ENCODE measurements around the gene PRRC1.

Gene PRRC1

GRCh38 chr5:127599320-127599719 is 81.9 kb downstream of the PRRC1 start:
- no peak for TF ChIP-seq CTCF (conservative IDR thresholded peaks at IDR 0.05; ENCODE audit: low read length)

GRCh38 chr5:127599847-127600246 is 82.4 kb downstream of the PRRC1 start:
- DNase-seq (ENCODE audit: low read depth): no peak
- no peak overlapping the region for H3K4me3 ChIP-seq (ENCODE audit: low read length)
- TF ChIP-seq CTCF (conservative IDR thresholded peaks at IDR 0.05; ENCODE audit: low read length): no peak

More at GRCh38 chr5:127599320-127599719, 81.9 kb downstream of the PRRC1 start:
- DNase-seq (ENCODE audit: low read depth): no peak
- H3K4me3 ChIP-seq (ENCODE audit: low read length): no peak overlapping the region

- no peak for TF ChIP-seq CTCF (conservative IDR thresholded peaks at IDR 0.05; ENCODE audit: low read length)
- DNase-seq (ENCODE audit: low read depth): no peak
- no peak overlapping the region for H3K4me3 ChIP-seq (ENCODE audit: low read length)
These were observed 83.7 kb downstream of the PRRC1 start for GRCh38 chr5:127601111-127601510.

DNA sequence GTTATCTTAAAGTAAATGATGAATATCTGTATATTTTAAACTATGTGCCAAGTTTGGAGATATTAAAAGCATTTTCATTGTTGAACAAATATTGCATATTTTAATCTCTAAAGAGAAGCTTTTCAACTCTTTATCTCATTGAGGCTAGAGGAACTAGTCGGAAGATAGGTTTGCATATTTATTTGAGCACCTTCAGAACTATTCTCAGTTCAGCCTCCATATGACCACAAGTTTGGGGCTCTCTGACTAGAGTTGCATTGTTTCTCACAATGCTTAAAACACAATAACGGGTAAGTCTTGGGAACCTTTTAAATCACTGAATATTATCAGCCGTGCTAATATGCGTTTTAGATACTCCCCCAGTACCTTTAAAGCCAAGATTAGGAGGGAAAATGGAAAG is 84.2 kb downstream of the PRRC1 start:
- TF ChIP-seq CTCF (conservative IDR thresholded peaks at IDR 0.05; ENCODE audit: low read length): no peak
- H3K4me3 ChIP-seq (ENCODE audit: low read length): no peak overlapping the region
- no peak for DNase-seq (ENCODE audit: low read depth)

GRCh38 chr5:127602481-127602880 is 85.0 kb downstream of the PRRC1 start:
- no peak overlapping the region for H3K4me3 ChIP-seq (ENCODE audit: low read length)
- no peak for DNase-seq (ENCODE audit: low read depth)
- no peak for TF ChIP-seq CTCF (conservative IDR thresholded peaks at IDR 0.05; ENCODE audit: low read length)

DNA sequence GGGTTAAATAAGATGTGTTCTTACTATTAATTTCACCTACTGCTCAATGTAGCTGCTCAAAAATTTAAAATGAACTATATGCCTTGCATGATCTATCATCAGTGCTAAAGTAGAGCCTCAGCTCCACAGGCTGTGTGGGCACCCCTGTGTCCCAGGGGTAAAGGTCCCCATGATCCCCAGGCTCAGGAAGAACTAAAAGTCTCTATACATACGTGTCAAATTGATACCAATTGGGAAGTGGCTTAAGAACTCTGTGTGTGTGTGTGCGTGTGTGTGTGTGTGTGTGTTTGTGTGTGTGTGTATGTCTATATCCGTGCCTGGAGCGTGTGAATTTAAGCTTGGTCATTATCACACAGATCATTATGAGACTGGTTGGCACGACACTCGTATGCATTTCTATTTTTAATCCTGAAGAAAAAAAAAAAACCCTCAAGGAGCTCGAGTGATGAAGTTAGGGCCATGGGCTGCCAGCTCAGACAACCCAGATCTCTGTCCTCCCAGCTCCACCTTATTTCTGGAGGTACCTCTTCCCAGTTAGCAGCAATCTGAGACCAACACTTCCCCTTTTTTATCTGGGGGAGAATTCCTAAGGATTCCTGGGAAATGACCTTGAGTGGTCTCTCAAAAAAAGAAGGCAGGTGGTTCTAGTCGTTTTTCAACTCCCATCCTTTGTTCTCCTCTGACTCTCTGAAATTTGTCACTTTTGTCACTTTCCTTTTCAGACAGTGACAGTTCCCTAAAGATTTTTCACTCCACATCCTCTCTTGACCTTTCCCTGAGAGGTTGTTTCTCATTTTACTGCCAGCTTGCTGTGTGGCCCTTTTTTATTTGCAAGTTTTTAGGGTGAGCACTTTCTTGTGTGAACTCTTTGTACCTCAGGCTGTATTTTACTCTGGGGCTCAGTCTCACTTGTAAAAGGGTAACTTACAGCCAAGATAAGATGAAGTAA is 85.7 kb downstream of the PRRC1 start:
- no peak overlapping the region for H3K4me3 ChIP-seq (ENCODE audit: low read length)
- TF ChIP-seq CTCF (conservative IDR thresholded peaks at IDR 0.05; ENCODE audit: low read length): no peak
- DNase-seq (ENCODE audit: low read depth): no peak

Data from AG10803 (cell line).